Heart left ventricle (tissue), 13 donors: ENCODE measurements around the gene ATF6.

Source experiments
- POLR2A ChIP-seq, 2 donors: fragments of 450-650 bp; IDR thresholded peaks; one replicate each; pipeline ENCODE4 v1.6.1; 2017; ENCODE audit warnings: antibody characterized with exemption in 2 of 2, mild to moderate bottlenecking in 2 of 2, moderate library complexity in 2 of 2
- TF ChIP-seq, protein P1 (sequence below), 12 donors: fragments of 200-600 bp; sonication (generic) in 4 of 12; IDR thresholded peaks; one replicate each; pipeline versions ENCODE4 v1.5.0 to v1.8.0; 2018 to 2022; ENCODE audit warnings: antibody characterized with exemption in 12 of 12, mild to moderate bottlenecking in 5 of 12
- donor health status: ischemic (EF 13 %, LVEDD 7.1; RV severe dilation, severe dysfunction).
- donor health status: DM: no; HTN: yes; CAD: no.
- donor health status: DM: no; HTN: no; CAD: no.
- donor health status: ischemic (EF 25% LVEDD 6.9; RV normal size, moderate dysfunction).
- donor health status: ischemic (EF 25% LVEDD 5.7; RV mildly dilated, moderate dysfunction).
- donor health status: ischemic (EF 35%, LVEDD 5.7; RV mildly dilated, moderate dysfunction).
- donor health status: nonischemic (EF 11% LVEDD 7.7; RV severe dilation, severe dysfunction).
- donor health status: DM: yes; HTN: yes; CAD: no.
- donor health status: PGD.
- donor health status: ischemic (EF 29% LVEDD 5.4; RV normal size, mild dysfunction).
- donor health status: nonischemic (EF 23%, LVEDD 6.1; RV moderate dilation, normal function).

DNA sequence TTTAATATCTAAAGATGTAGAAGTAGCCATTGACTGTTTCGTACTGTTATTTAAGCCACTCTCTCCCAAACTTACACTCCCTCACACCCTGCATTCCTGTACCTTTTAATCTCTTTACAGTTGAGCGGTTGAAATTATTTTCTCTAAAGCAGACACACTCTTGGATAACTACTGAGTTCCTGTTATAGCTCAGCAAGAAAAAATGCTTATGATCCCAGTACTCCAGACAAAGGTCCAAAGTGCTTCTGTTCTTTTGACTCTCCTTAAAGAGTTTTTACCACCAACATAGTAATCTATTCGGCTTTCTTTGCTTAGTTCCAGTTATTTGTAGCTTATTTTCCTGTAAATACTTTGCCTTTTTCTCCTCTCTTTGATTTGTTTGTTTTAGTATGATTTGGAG, 100.1 kb downstream of the ATF6 start:
- TF ChIP-seq, protein P1, sequence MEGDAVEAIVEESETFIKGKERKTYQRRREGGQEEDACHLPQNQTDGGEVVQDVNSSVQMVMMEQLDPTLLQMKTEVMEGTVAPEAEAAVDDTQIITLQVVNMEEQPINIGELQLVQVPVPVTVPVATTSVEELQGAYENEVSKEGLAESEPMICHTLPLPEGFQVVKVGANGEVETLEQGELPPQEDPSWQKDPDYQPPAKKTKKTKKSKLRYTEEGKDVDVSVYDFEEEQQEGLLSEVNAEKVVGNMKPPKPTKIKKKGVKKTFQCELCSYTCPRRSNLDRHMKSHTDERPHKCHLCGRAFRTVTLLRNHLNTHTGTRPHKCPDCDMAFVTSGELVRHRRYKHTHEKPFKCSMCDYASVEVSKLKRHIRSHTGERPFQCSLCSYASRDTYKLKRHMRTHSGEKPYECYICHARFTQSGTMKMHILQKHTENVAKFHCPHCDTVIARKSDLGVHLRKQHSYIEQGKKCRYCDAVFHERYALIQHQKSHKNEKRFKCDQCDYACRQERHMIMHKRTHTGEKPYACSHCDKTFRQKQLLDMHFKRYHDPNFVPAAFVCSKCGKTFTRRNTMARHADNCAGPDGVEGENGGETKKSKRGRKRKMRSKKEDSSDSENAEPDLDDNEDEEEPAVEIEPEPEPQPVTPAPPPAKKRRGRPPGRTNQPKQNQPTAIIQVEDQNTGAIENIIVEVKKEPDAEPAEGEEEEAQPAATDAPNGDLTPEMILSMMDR (IDR thresholded peaks at IDR 0.05) = no peak
- TF ChIP-seq POLR2A (IDR thresholded peaks at IDR 0.05) = no peak
